Forelimb muscle (tissue), 1 donor: Measurements from ENCODE around the gene PRDX1. TPM values are rescaled to one million over a fixed set of nuclear protein-coding genes. Genes with fewer than 3 reads are reported as not detected.

ENCODE experiments used
- DNase-seq: peaks from one replicate; pipeline ENCODE4 v3.0.0-alpha.2; 2013; ENCODE audit warnings: low read depth
- polyA plus RNA-seq: library from polyadenylated mRNA; unstranded; fragments of 120-200 nt; gene quantifications from one replicate; pipeline ENCODE4 v1.2.1, GENCODE V29; 2013; ENCODE audit not compliant: insufficient read length

Gene PRDX1
- polyA plus RNA-seq, 1 donor = 142 TPM

GRCh38 chr1:45465277-45465676 lies 56.4 kb downstream of the PRDX1 start:
- DNase-seq = no peak

Other genes starting within 250 kb of the PRDX1 start
- gene HPDL, start 195.0 kb downstream of the PRDX1 start, polyA plus RNA-seq = 2.1 TPM
- gene TOE1, start 181.7 kb downstream of the PRDX1 start, polyA plus RNA-seq = 6.0 TPM
- gene MUTYH, start 181.4 kb downstream of the PRDX1 start, polyA plus RNA-seq = 16.9 TPM
- 1.9 TPM for gene TESK2, start 30.7 kb downstream of the PRDX1 start, polyA plus RNA-seq
- 2.1 TPM for gene CCDC163, start 21.8 kb downstream of the PRDX1 start, polyA plus RNA-seq
- gene MMACHC, start 21.6 kb downstream of the PRDX1 start, polyA plus RNA-seq = 7.5 TPM
- 73.4 TPM for gene AKR1A1, start 28.9 kb upstream of the PRDX1 start, polyA plus RNA-seq
- gene NASP, start 62.2 kb upstream of the PRDX1 start, polyA plus RNA-seq = 141 TPM
- gene CCDC17, start 102.2 kb upstream of the PRDX1 start, polyA plus RNA-seq = 1.4 TPM
- 62.6 TPM for gene GPBP1L1, start 164.6 kb upstream of the PRDX1 start, polyA plus RNA-seq
- gene TMEM69, start 166.3 kb upstream of the PRDX1 start, polyA plus RNA-seq = 28.2 TPM
- gene IPP, start 228.8 kb upstream of the PRDX1 start, polyA plus RNA-seq = 18.0 TPM